GM12878 (cell line): Measurements from ENCODE around the gene OXCT1. TPM values are rescaled to one million over a fixed set of nuclear protein-coding genes. Genes with fewer than 3 reads are reported as not detected.
A peak's percentile ranks its signal among the peaks of the same experiment; 100 is the strongest.

Experiments
- BHLHE40 ChIP-seq, 2 experiments: fragments of 450-650 bp in 1 of 2; IDR thresholded peaks; 2 replicates each; pipeline ENCODE4 v1.6.1; 2011 to 2017; ENCODE audit warnings: low read depth in 2 of 2, borderline replicate concordance in 1 of 2, improper control_type of control experiment in 1 of 2, low read length in 1 of 2, mild to moderate bottlenecking in 1 of 2
- CBFB ChIP-seq: IDR thresholded peaks from 2 replicates; pipeline ENCODE4 v1.6.1; 2016; ENCODE audit warnings: antibody characterized with exemption, low read depth
- CREM ChIP-seq: IDR thresholded peaks from 2 replicates; pipeline ENCODE4 v1.6.1; 2014; ENCODE audit warnings: antibody characterized with exemption, low read depth
- CUX1 ChIP-seq: IDR thresholded peaks from 2 replicates; pipeline ENCODE4 v1.6.1; 2012; ENCODE audit warnings: improper control_type of control experiment, low read depth, low read length; ENCODE audit not compliant: insufficient replicate concordance
- GATAD2B ChIP-seq: fragments of 450-650 bp; conservative IDR thresholded peaks from 2 replicates; pipeline ENCODE4 v1.6.1; 2017; ENCODE audit warnings: low read depth, mild to moderate bottlenecking, moderate library complexity
- HDAC6 ChIP-seq: fragments of 200-600 bp; sonication (generic); IDR thresholded peaks from one replicate; pipeline ENCODE4 v1.8.0; 2017; ENCODE audit warnings: antibody characterized with exemption; ENCODE audit not compliant: unreplicated experiment
- JUND ChIP-seq: IDR thresholded peaks from 2 replicates; pipeline ENCODE4 v1.6.1; 2012; ENCODE audit warnings: low read depth, mild to moderate bottlenecking, low read length, improper control_type of control experiment, moderate library complexity
- KAT2A ChIP-seq: conservative IDR thresholded peaks from 2 replicates; pipeline ENCODE4 v1.6.1; 2011; ENCODE audit warnings: low read depth, low read length; ENCODE audit not compliant: control insufficient read depth
- LARP7 ChIP-seq: fragments of 450-650 bp; IDR thresholded peaks from 2 replicates; pipeline ENCODE4 v1.6.1; 2017; ENCODE audit warnings: mild to moderate bottlenecking
- MEF2B ChIP-seq: fragments of 450-650 bp; IDR thresholded peaks from 2 replicates; pipeline ENCODE4 v1.6.1; 2018; ENCODE audit warnings: mild to moderate bottlenecking, moderate library complexity; ENCODE audit not compliant: partially characterized antibody, poor library complexity, severe bottlenecking
- MTA2 ChIP-seq: fragments of 450-650 bp; IDR thresholded peaks from 2 replicates; pipeline ENCODE4 v1.6.1; 2016; ENCODE audit warnings: low read depth, mild to moderate bottlenecking, moderate library complexity
- MTA3 ChIP-seq: IDR thresholded peaks from 2 replicates; pipeline ENCODE4 v1.6.1; 2012; ENCODE audit warnings: low read length, inconsistent platforms, borderline replicate concordance
- MYC ChIP-seq: IDR thresholded peaks from 2 replicates; pipeline ENCODE4 v1.6.1; 2011; ENCODE audit warnings: mild to moderate bottlenecking, low read length, moderate library complexity, inconsistent platforms; ENCODE audit not compliant: insufficient read depth, insufficient replicate concordance, insufficient read length, severe bottlenecking
- NFXL1 ChIP-seq: fragments of 450-650 bp; IDR thresholded peaks from 2 replicates; pipeline ENCODE4 v1.6.1; 2017; ENCODE audit warnings: antibody characterized with exemption, mild to moderate bottlenecking, borderline replicate concordance
- NR2C1 ChIP-seq: fragments of 450-650 bp; IDR thresholded peaks from 2 replicates; pipeline ENCODE4 v1.6.1; 2017; ENCODE audit warnings: antibody characterized with exemption, mild to moderate bottlenecking, moderate library complexity
- POLR2AphosphoS5 ChIP-seq: IDR thresholded peaks from 2 replicates; pipeline ENCODE4 v1.6.1; 2011; ENCODE audit warnings: mild to moderate bottlenecking, low read length, inconsistent platforms
- RB1 ChIP-seq: fragments of 450-650 bp; formaldehyde crosslinking; IDR thresholded peaks from 2 replicates; pipeline ENCODE4 v1.6.1; 2017; ENCODE audit warnings: mild to moderate bottlenecking, borderline replicate concordance
- SREBF1 ChIP-seq: IDR thresholded peaks from 2 replicates; pipeline ENCODE4 v1.6.1; 2012; ENCODE audit warnings: mild to moderate bottlenecking, low read length
- ZNF384 ChIP-seq: IDR thresholded peaks from 2 replicates; pipeline ENCODE4 v1.6.1; 2012; ENCODE audit warnings: low read depth, mild to moderate bottlenecking, low read length, improper control_type of control experiment, borderline replicate concordance
- ZSCAN29 ChIP-seq: fragments of 450-650 bp; IDR thresholded peaks from 2 replicates; pipeline ENCODE4 v1.6.1; 2017; ENCODE audit warnings: mild to moderate bottlenecking, moderate library complexity
- polyA plus RNA-seq, 11 experiments: library from polyadenylated mRNA; depleted of rRNA in 4 of 11; unstranded in 6 of 11; stranded (reverse) in 5 of 11; fragments of >200 nt; fragmentation: Nextera tagmentation in 4 of 11; fragmentation: Illumina TruSeq in 1 of 11; extraction: Ambion mirVana in 4 of 11; extraction: Trizol in 1 of 11; gene quantifications; 1 replicate in 1 of 11; 2 replicates in 10 of 11; pipeline versions ENCODE4 v1.2.1 to v1.2.3, GENCODE V29; 2011 to 2016; ENCODE audit warnings: inconsistent platforms in 2 of 11, missing spikeins in 2 of 11, low read depth in 1 of 11
- total RNA-seq, 4 experiments: library from RNA; depleted of rRNA in 3 of 4; stranded (reverse); fragments of >200 nt in 3 of 4; fragmentation: Illumina TruSeq in 1 of 4; extraction: Trizol in 1 of 4; gene quantifications; 2 replicates each; pipeline versions ENCODE4 v1.2.1 to v1.2.3, GENCODE V29; 2013 to 2021
- TF ChIP-seq, protein P1 (sequence below): fragments of 450-650 bp; IDR thresholded peaks from 2 replicates; pipeline ENCODE4 v1.6.1; 2017; ENCODE audit warnings: low read depth, mild to moderate bottlenecking, moderate library complexity
- TF ChIP-seq, protein P2 (sequence below): IDR thresholded peaks from 2 replicates; pipeline ENCODE4 v1.6.1; 2012; ENCODE audit warnings: low read length, inconsistent platforms

The OXCT1 gene
- total and polyA plus RNA-seq, 10 of the 15 experiments (the other 5 are each of a cell fraction or from before 2014, with no cell fraction given): 46.9 to 103 (median 70.5) TPM

- TF ChIP-seq MTA2 (no peak), JUND (no peak), SREBF1 (no peak), ZNF384 (no peak), CUX1 (no peak), HDAC6 (peak; percentile 80), KAT2A (no peak), POLR2AphosphoS5 (peak; percentile 92), LARP7 (peak; percentile 52), BHLHE40 (IDR thresholded peaks at IDR 0.05; ENCODE audit: borderline replicate concordance in 1 of 2, low read depth in 2 of 2, low read length in 1 of 2) (peak; percentile 75 to 92; a peak in 3 of 4 replicates), NFXL1 (no peak), ZSCAN29 (no peak), CREM (peak; percentile 87), CBFB (peak; percentile 1), MEF2B (no peak), MTA3 (no peak), NR2C1 (no peak), MYC (peak; percentile 53), GATAD2B (no peak; the same call in 1 of the 2 replicates), RB1 (peak; percentile 51; the same call in 1 of the 2 replicates)
- TF ChIP-seq, protein P1, sequence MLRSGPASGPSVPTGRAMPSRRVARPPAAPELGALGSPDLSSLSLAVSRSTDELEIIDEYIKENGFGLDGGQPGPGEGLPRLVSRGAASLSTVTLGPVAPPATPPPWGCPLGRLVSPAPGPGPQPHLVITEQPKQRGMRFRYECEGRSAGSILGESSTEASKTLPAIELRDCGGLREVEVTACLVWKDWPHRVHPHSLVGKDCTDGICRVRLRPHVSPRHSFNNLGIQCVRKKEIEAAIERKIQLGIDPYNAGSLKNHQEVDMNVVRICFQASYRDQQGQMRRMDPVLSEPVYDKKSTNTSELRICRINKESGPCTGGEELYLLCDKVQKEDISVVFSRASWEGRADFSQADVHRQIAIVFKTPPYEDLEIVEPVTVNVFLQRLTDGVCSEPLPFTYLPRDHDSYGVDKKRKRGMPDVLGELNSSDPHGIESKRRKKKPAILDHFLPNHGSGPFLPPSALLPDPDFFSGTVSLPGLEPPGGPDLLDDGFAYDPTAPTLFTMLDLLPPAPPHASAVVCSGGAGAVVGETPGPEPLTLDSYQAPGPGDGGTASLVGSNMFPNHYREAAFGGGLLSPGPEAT: peak; percentile 31; the same call in 1 of the 2 replicates
- TF ChIP-seq, protein P2, sequence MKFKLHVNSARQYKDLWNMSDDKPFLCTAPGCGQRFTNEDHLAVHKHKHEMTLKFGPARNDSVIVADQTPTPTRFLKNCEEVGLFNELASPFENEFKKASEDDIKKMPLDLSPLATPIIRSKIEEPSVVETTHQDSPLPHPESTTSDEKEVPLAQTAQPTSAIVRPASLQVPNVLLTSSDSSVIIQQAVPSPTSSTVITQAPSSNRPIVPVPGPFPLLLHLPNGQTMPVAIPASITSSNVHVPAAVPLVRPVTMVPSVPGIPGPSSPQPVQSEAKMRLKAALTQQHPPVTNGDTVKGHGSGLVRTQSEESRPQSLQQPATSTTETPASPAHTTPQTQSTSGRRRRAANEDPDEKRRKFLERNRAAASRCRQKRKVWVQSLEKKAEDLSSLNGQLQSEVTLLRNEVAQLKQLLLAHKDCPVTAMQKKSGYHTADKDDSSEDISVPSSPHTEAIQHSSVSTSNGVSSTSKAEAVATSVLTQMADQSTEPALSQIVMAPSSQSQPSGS: no peak
These were observed at the start of gene OXCT1 (continued) for GRCh38 chr5:41869724-41870626.
